GM23338 (cell line): ENCODE data around the gene C1orf21. TPM values are rescaled to one million over a fixed set of nuclear protein-coding genes. Genes with fewer than 3 reads are reported as not detected.
A peak's percentile ranks its signal among the peaks of the same experiment; 100 is the strongest.

Experiments
- ATAC-seq: fragments of 200-7000 bp; cut with Tn5 transposase; 3 replicates; pipeline ENCODE4 v1.9.1; 2020
- DNase-seq: peaks from one replicate; pipeline ENCODE4 v3.0.0-alpha.2; 2015; ENCODE audit warnings: low spot score
- H2AFZ ChIP-seq: fragments of 200-600 bp; sonication (generic); 2 replicates; pipeline ENCODE4 v1.8.0; 2016; ENCODE audit warnings: antibody characterized with exemption, mild to moderate bottlenecking, moderate library complexity
- H3F3A ChIP-seq: fragments of 200-600 bp; sonication (generic); replicated peaks from 2 replicates; pipeline ENCODE4 v1.8.0; 2017; ENCODE audit warnings: antibody characterized with exemption, mixed run types, low read depth
- H3K27ac ChIP-seq: fragments of 200-600 bp; sonication (generic); 2 replicates; pipeline ENCODE4 v1.6.1; 2016; ENCODE audit warnings: low read depth
- H3K27me3 ChIP-seq: fragments of 200-600 bp; sonication (generic); 2 replicates; pipeline ENCODE4 v1.8.0; 2016; ENCODE audit warnings: mild to moderate bottlenecking, mixed run types, moderate library complexity; ENCODE audit not compliant: insufficient read depth
- H3K36me3 ChIP-seq: fragments of 200-600 bp; sonication (generic); 2 replicates; pipeline ENCODE4 v1.8.0; 2016; ENCODE audit warnings: mild to moderate bottlenecking; ENCODE audit not compliant: insufficient read depth
- H3K4me1 ChIP-seq: fragments of 200-600 bp; sonication (generic); 2 replicates; pipeline ENCODE4 v1.8.0; 2016; ENCODE audit warnings: mild to moderate bottlenecking, moderate library complexity; ENCODE audit not compliant: insufficient read depth
- H3K4me2 ChIP-seq: fragments of 200-600 bp; sonication (generic); 2 replicates; pipeline ENCODE4 v1.7.1; 2017; ENCODE audit warnings: mixed run types
- H3K4me3 ChIP-seq: fragments of 200-600 bp; sonication (generic); 2 replicates; pipeline ENCODE4 v1.6.1; 2016; ENCODE audit warnings: mixed run types
- H3K79me2 ChIP-seq: fragments of 200-600 bp; sonication (generic); replicated peaks from 2 replicates; pipeline ENCODE4 v1.8.0; 2017; ENCODE audit warnings: mild to moderate bottlenecking; ENCODE audit not compliant: insufficient read depth
- H3K9me2 ChIP-seq: fragments of 200-600 bp; sonication (generic); 2 replicates; pipeline ENCODE4 v1.8.0; 2017; ENCODE audit not compliant: insufficient read depth
- H4K20me1 ChIP-seq: fragments of 200-600 bp; sonication (generic); replicated peaks from 2 replicates; pipeline ENCODE4 v1.8.0; 2017; ENCODE audit warnings: mild to moderate bottlenecking; ENCODE audit not compliant: insufficient read depth
- H3K27ac Mint-ChIP-seq: 2 replicates; pipeline ENCODE4 v1.8.0; 2020; ENCODE audit warnings: inconsistent platforms, mild to moderate bottlenecking, moderate library complexity, mixed read lengths
- H3K27me3 Mint-ChIP-seq: 3 replicates; pipeline ENCODE4 v1.8.0; 2022; ENCODE audit warnings: low read depth, mild to moderate bottlenecking, moderate library complexity, mixed read lengths, inconsistent platforms; ENCODE audit not compliant: insufficient read depth, poor library complexity
- H3K36me3 Mint-ChIP-seq: 3 replicates; pipeline ENCODE4 v1.8.0; 2021; ENCODE audit warnings: low read depth, mild to moderate bottlenecking, inconsistent platforms, moderate library complexity, mixed read lengths
- H3K4me1 Mint-ChIP-seq: 3 replicates; pipeline ENCODE4 v1.8.0; 2020; ENCODE audit warnings: mild to moderate bottlenecking, inconsistent platforms, mixed read lengths
- H3K4me3 Mint-ChIP-seq: 3 replicates; pipeline ENCODE4 v1.8.0; 2021; ENCODE audit warnings: moderate library complexity, mild to moderate bottlenecking, inconsistent platforms, mixed read lengths
- H3K9me3 Mint-ChIP-seq: 3 replicates; pipeline ENCODE4 v1.8.0; 2020; ENCODE audit warnings: moderate library complexity, mild to moderate bottlenecking, inconsistent platforms, mixed read lengths
- CREB1 ChIP-seq: fragments of 250-450 bp; sonication (Bioruptor Pico); IDR thresholded peaks from 2 replicates; pipeline ENCODE4 v1.5.0; 2020; ENCODE audit warnings: low read depth, mild to moderate bottlenecking, moderate library complexity
- EZH2 ChIP-seq: fragments of 200-600 bp; sonication (generic); IDR thresholded peaks from one replicate; pipeline ENCODE4 v1.8.0; 2017; ENCODE audit warnings: antibody characterized with exemption, mild to moderate bottlenecking, low read depth; ENCODE audit not compliant: unreplicated experiment
- EZH2phosphoT487 ChIP-seq: fragments of 200-600 bp; sonication (generic); IDR thresholded peaks from one replicate; pipeline ENCODE4 v1.8.1; 2018; ENCODE audit warnings: antibody characterized with exemption; ENCODE audit not compliant: unreplicated experiment
- JUNB ChIP-seq: IDR thresholded peaks from one replicate; pipeline ENCODE4 v1.6.1; 2016; ENCODE audit warnings: antibody characterized with exemption; ENCODE audit not compliant: unreplicated experiment
- NANOG ChIP-seq: IDR thresholded peaks from 2 replicates; pipeline ENCODE4 v1.6.1; 2016; ENCODE audit warnings: antibody characterized with exemption, borderline replicate concordance
- POLR2AphosphoS5 ChIP-seq: IDR thresholded peaks from 2 replicates; pipeline ENCODE4 v1.6.1; 2016; ENCODE audit warnings: antibody characterized with exemption, low read depth
- REST ChIP-seq: IDR thresholded peaks from one replicate; pipeline ENCODE4 v1.6.1; 2018; ENCODE audit warnings: antibody characterized with exemption; ENCODE audit not compliant: unreplicated experiment
- STAT1 ChIP-seq: IDR thresholded peaks from one replicate; pipeline ENCODE4 v1.6.1; 2016; ENCODE audit warnings: antibody characterized with exemption; ENCODE audit not compliant: unreplicated experiment
- ZNF331 ChIP-seq: fragments of 250-450 bp; sonication (Bioruptor Pico); IDR thresholded peaks from 2 replicates; pipeline ENCODE4 v1.5.0; 2020; ENCODE audit warnings: low read depth, mild to moderate bottlenecking, moderate library complexity
- polyA plus RNA-seq: library from polyadenylated mRNA; unstranded; fragments of >200 nt; fragmentation: Nextera tagmentation; extraction: Ambion mirVana; gene quantifications from 2 replicates; pipeline ENCODE4 v1.2.1, GENCODE V29; 2016
- total RNA-seq: library from RNA; depleted of rRNA; stranded (reverse); fragments of >200 nt; shearing (Covaris generic); gene quantifications from 2 replicates; pipeline ENCODE4 v1.2.3, GENCODE V29; 2014
- TF ChIP-seq, protein P1 (sequence below), 2 experiments: fragments of 200-600 bp in 1 of 2; sonication (generic) in 1 of 2; conservative IDR thresholded peaks; 2 replicates each; pipeline versions ENCODE4 v1.5.1 to v1.6.1; 2016 to 2017; ENCODE audit warnings: antibody characterized with exemption in 2 of 2, low read depth in 2 of 2, mild to moderate bottlenecking in 2 of 2, moderate library complexity in 1 of 2
- TF ChIP-seq, protein P2 (sequence below): IDR thresholded peaks from 2 replicates; pipeline ENCODE4 v1.6.1; 2016; ENCODE audit warnings: antibody characterized with exemption

Gene C1orf21
- total and polyA plus RNA-seq, 2 experiments from 2014 or later, result 28.0 to 40.4 TPM

- ATAC-seq (peak; percentile 82), DNase-seq (peak; percentile 34)
- Histone ChIP-seq H2AFZ (no peak overlapping the region), H3K9me2 (no peaks in the 10 kb centered on the region), H3K4me2 (no peak overlapping the region), H3K4me3 (no peak overlapping the region), H3K4me1 (0 out of 2 replicates have a peak, but pooled peaks cover 6% of the 10 kb centered on the region), H3K27ac (no peak overlapping the region), H3K79me2 (peaks cover 25% of the 10 kb centered on the region), H3K36me3 (no peaks in the 10 kb centered on the region), H3F3A (peaks cover 3% of the 10 kb centered on the region; the same call in 1 of the 2 replicates), H4K20me1 (0 out of 2 replicates have a peak, but pooled peaks cover 3% of the 10 kb centered on the region), H3K27me3 (no peaks in the 10 kb centered on the region)
- Mint-ChIP-seq H3K27ac (0 out of 2 replicates have a peak overlapping the region, but pooled peaks have one; percentile 53), H3K9me3 (peaks cover 8% of the 10 kb centered on the region), H3K36me3 (peaks cover 14% of the 10 kb centered on the region), H3K27me3 (peaks cover 5% of the 10 kb centered on the region), H3K4me3 (no peak overlapping the region), H3K4me1 (peaks cover 12% of the 10 kb centered on the region)
- TF ChIP-seq CREB1 (CRISPR knock-in tag) (no peak), POLR2AphosphoS5 (no peak)
- TF ChIP-seq, protein P1, sequence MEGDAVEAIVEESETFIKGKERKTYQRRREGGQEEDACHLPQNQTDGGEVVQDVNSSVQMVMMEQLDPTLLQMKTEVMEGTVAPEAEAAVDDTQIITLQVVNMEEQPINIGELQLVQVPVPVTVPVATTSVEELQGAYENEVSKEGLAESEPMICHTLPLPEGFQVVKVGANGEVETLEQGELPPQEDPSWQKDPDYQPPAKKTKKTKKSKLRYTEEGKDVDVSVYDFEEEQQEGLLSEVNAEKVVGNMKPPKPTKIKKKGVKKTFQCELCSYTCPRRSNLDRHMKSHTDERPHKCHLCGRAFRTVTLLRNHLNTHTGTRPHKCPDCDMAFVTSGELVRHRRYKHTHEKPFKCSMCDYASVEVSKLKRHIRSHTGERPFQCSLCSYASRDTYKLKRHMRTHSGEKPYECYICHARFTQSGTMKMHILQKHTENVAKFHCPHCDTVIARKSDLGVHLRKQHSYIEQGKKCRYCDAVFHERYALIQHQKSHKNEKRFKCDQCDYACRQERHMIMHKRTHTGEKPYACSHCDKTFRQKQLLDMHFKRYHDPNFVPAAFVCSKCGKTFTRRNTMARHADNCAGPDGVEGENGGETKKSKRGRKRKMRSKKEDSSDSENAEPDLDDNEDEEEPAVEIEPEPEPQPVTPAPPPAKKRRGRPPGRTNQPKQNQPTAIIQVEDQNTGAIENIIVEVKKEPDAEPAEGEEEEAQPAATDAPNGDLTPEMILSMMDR (conservative IDR thresholded peaks at IDR 0.05; ENCODE audit: low read depth in 2 of 2), result peak in 1 of 2 experiments; percentile 33; a peak in 2 of 4 replicates
These were observed 197.0 kb downstream of the C1orf21 start for GRCh38 chr1:184583849-184584248.

GRCh38 chr1:184588701-184589100 is 201.9 kb downstream of the C1orf21 start:
- no peaks in the 10 kb centered on the region; the same call in 2 of the 3 replicates for H3K9me3 Mint-ChIP-seq
- DNase-seq, result no peak
- no peak overlapping the region for H2AFZ ChIP-seq
- 0 out of 2 replicates have a peak overlapping the region, but pooled peaks have one; percentile 32 for H3K27ac ChIP-seq
- H3K4me1 Mint-ChIP-seq, result peaks cover 4% of the 10 kb centered on the region; the same call in 2 of the 3 replicates
- H3K36me3 Mint-ChIP-seq, result peaks cover 11% of the 10 kb centered on the region
- H3K27ac Mint-ChIP-seq, result peak overlapping the region; percentile 45; the same call in 1 of the 2 replicates
- ATAC-seq, result no peak
- H3K27me3 ChIP-seq, result no peaks in the 10 kb centered on the region
- no peaks in the 10 kb centered on the region for H3F3A ChIP-seq
- H3K27me3 Mint-ChIP-seq, result peaks cover 2% of the 10 kb centered on the region
- 0 out of 2 replicates have a peak, but pooled peaks cover 3% of the 10 kb centered on the region for H4K20me1 ChIP-seq
- no peak overlapping the region for H3K4me3 ChIP-seq
- H3K9me2 ChIP-seq, result no peaks in the 10 kb centered on the region
- no peaks in the 10 kb centered on the region for H3K4me1 ChIP-seq
- H3K36me3 ChIP-seq, result no peaks in the 10 kb centered on the region
- peaks cover 30% of the 10 kb centered on the region for H3K79me2 ChIP-seq
- H3K4me2 ChIP-seq, result no peak overlapping the region
- H3K4me3 Mint-ChIP-seq, result no peak overlapping the region
- no peak for TF ChIP-seq JUNB
- TF ChIP-seq, protein P1 (conservative IDR thresholded peaks at IDR 0.05; ENCODE audit: low read depth in 2 of 2), result no peak
- no peak for TF ChIP-seq CREB1 (CRISPR knock-in tag)
- TF ChIP-seq, protein P2, sequence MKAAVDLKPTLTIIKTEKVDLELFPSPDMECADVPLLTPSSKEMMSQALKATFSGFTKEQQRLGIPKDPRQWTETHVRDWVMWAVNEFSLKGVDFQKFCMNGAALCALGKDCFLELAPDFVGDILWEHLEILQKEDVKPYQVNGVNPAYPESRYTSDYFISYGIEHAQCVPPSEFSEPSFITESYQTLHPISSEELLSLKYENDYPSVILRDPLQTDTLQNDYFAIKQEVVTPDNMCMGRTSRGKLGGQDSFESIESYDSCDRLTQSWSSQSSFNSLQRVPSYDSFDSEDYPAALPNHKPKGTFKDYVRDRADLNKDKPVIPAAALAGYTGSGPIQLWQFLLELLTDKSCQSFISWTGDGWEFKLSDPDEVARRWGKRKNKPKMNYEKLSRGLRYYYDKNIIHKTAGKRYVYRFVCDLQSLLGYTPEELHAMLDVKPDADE, result no peak
- no peak for TF ChIP-seq STAT1
- TF ChIP-seq ZNF331, result no peak
- TF ChIP-seq EZH2phosphoT487, result no peak
- no peak for TF ChIP-seq REST
- no peak for TF ChIP-seq POLR2AphosphoS5
- TF ChIP-seq EZH2, result no peak
- no peak for TF ChIP-seq NANOG
